Neuronal stem cell (in vitro differentiated cells): ENCODE data around the gene AGPS.

ENCODE experiments used
- DNase-seq: peaks from one replicate; pipeline ENCODE4 v3.0.0-alpha.2; 2013; ENCODE audit warnings: low spot score
- H2AFZ ChIP-seq: one replicate; pipeline ENCODE4 v1.6.1; 2013; ENCODE audit warnings: mild to moderate bottlenecking, low read length, inconsistent platforms
- H2AK5ac ChIP-seq: 2 replicates; pipeline ENCODE4 v1.6.1; 2013; ENCODE audit warnings: low read depth, mild to moderate bottlenecking, inconsistent platforms, low read length, moderate library complexity, mixed read lengths
- H2BK120ac ChIP-seq: 2 replicates; pipeline ENCODE4 v1.6.1; 2013; ENCODE audit warnings: low read depth, mild to moderate bottlenecking, inconsistent platforms, low read length, moderate library complexity, mixed read lengths
- H2BK12ac ChIP-seq: one replicate; pipeline ENCODE4 v1.6.1; 2013; ENCODE audit warnings: low read length, inconsistent platforms
- H2BK15ac ChIP-seq: 2 replicates; pipeline ENCODE4 v1.6.1; 2013; ENCODE audit warnings: mild to moderate bottlenecking, low read length, inconsistent platforms, mixed read lengths
- H2BK5ac ChIP-seq: one replicate; pipeline ENCODE4 v1.6.1; 2013; ENCODE audit warnings: inconsistent platforms, mild to moderate bottlenecking, low read length, moderate library complexity
- H3K14ac ChIP-seq: one replicate; pipeline ENCODE4 v1.6.1; 2013; ENCODE audit warnings: low read length, inconsistent platforms
- H3K18ac ChIP-seq: 2 replicates; pipeline ENCODE4 v1.6.1; 2013; ENCODE audit warnings: low read length, inconsistent platforms
- H3K23ac ChIP-seq: 2 replicates; pipeline ENCODE4 v1.6.1; 2013; ENCODE audit warnings: low read depth, mild to moderate bottlenecking, mixed read lengths, low read length, inconsistent platforms; ENCODE audit not compliant: poor library complexity
- H3K27ac ChIP-seq: replicated peaks from 3 replicates; pipeline ENCODE4 v1.5.1; 2013; ENCODE audit warnings: low read length, inconsistent platforms
- H3K27me3 ChIP-seq, 3 experiments: 2 replicates each; pipeline ENCODE4 v1.6.1; 2013; ENCODE audit warnings: low read length in 3 of 3, mild to moderate bottlenecking in 2 of 3, inconsistent platforms in 1 of 3, low read depth in 1 of 3, mixed read lengths in 1 of 3, moderate library complexity in 1 of 3; ENCODE audit not compliant: control insufficient read depth in 3 of 3, insufficient read depth in 3 of 3
- H3K36me3 ChIP-seq, 2 donors: replicated peaks in 1 of 2; 2 replicates each; pipeline ENCODE4 v1.6.1; 2013; ENCODE audit warnings: low read length in 2 of 2; ENCODE audit not compliant: control insufficient read depth in 2 of 2, insufficient read depth in 2 of 2
- H3K4ac ChIP-seq: 2 replicates; pipeline ENCODE4 v1.6.1; 2013; ENCODE audit warnings: inconsistent platforms, mild to moderate bottlenecking, low read length, moderate library complexity
- H3K4me1 ChIP-seq, 2 donors: 1 replicate in 1 of 2; 2 replicates in 1 of 2; pipeline ENCODE4 v1.6.1; 2013; ENCODE audit warnings: low read length in 2 of 2, low read depth in 1 of 2; ENCODE audit not compliant: control insufficient read depth in 2 of 2, insufficient read depth in 1 of 2
- H3K4me2 ChIP-seq: one replicate; pipeline ENCODE4 v1.6.1; 2013; ENCODE audit warnings: mild to moderate bottlenecking, low read length, inconsistent platforms; ENCODE audit not compliant: insufficient read depth, poor library complexity, severe bottlenecking
- H3K4me3 ChIP-seq, 2 donors: 2 replicates each; pipeline ENCODE4 v1.5.1; 2013; ENCODE audit warnings: low read length in 2 of 2, mild to moderate bottlenecking in 2 of 2, inconsistent platforms in 1 of 2, moderate library complexity in 1 of 2
- H3K79me1 ChIP-seq: one replicate; pipeline ENCODE4 v1.6.1; 2013; ENCODE audit warnings: low read depth, mild to moderate bottlenecking, inconsistent platforms, low read length, moderate library complexity
- H3K9ac ChIP-seq: one replicate; pipeline ENCODE4 v1.6.1; 2013; ENCODE audit warnings: mild to moderate bottlenecking, low read depth, low read length, inconsistent platforms; ENCODE audit not compliant: poor library complexity
- H3K9me3 ChIP-seq, 2 donors: replicated peaks in 1 of 2; 2 replicates each; pipeline versions ENCODE3 to v1.6.1; 2013; ENCODE audit warnings: low read length in 2 of 2, mild to moderate bottlenecking in 2 of 2, inconsistent platforms in 1 of 2, low read depth in 1 of 2, mixed read lengths in 1 of 2, moderate library complexity in 1 of 2; ENCODE audit not compliant: control insufficient read depth in 2 of 2, insufficient read depth in 1 of 2
- H4K8ac ChIP-seq: one replicate; pipeline ENCODE4 v1.6.1; 2013; ENCODE audit warnings: low read depth, mild to moderate bottlenecking, inconsistent platforms, low read length, moderate library complexity
- H4K91ac ChIP-seq: one replicate; pipeline ENCODE4 v1.6.1; 2013; ENCODE audit warnings: low read length, low read depth, mild to moderate bottlenecking, inconsistent platforms; ENCODE audit not compliant: poor library complexity
- WGBS, 2 donors: extraction: QIAGEN DNeasy Blood & Tissue Kit; methylation state at CpG; one replicate each; pipeline ENCODE4 v1.1.7; 2013; ENCODE audit warnings: missing lambda C conversion rate in 2 of 2, mixed read lengths in 1 of 2; ENCODE audit not compliant: insufficient read length in 2 of 2, insufficient replicate concordance in 1 of 2; ENCODE audit errors: extremely low coverage in 2 of 2; 5-methylcytosine and 5-hydroxymethylcytosine counted together

The AGPS gene

GRCh38 chr2:177383935-177384334, 8.6 kb upstream of the AGPS start:
- no peak overlapping the region for H2AFZ ChIP-seq
- DNase-seq = no peak
- H3K27me3 ChIP-seq = no peaks in the 10 kb centered on the region
- H3K18ac ChIP-seq = no peak overlapping the region
- no peak overlapping the region for H3K4ac ChIP-seq
- H3K79me1 ChIP-seq = no peaks in the 10 kb centered on the region
- H3K14ac ChIP-seq = no peak overlapping the region
- no peak overlapping the region for H3K27ac ChIP-seq
- H3K36me3 ChIP-seq = peaks cover 0 to 2% of the 10 kb centered on the region in 2 donors
- H2BK15ac ChIP-seq = no peak overlapping the region
- H3K9me3 ChIP-seq = no peaks in the 10 kb centered on the region
- H4K8ac ChIP-seq = no peak overlapping the region
- no peak overlapping the region for H3K9ac ChIP-seq
- no peak overlapping the region for H2BK5ac ChIP-seq
- no CpG with 5 or more reads among the region's 2 CpGs for WGBS, 2 donors
- peaks cover 0 to 2% of the 10 kb centered on the region in 2 donors for H3K4me1 ChIP-seq
- H2BK12ac ChIP-seq = no peak overlapping the region
- no peak overlapping the region for H2AK5ac ChIP-seq
- no peak overlapping the region for H4K91ac ChIP-seq
- no peak overlapping the region for H3K4me2 ChIP-seq
- no peak overlapping the region for H2BK120ac ChIP-seq
- no peak overlapping the region for H3K4me3 ChIP-seq
- H3K23ac ChIP-seq = no peak overlapping the region

GRCh38 chr2:177385151-177385550, 7.4 kb upstream of the AGPS start:
- Histone ChIP-seq H3K14ac (no peak overlapping the region), H4K8ac (no peak overlapping the region), H3K9me3 (no peaks in the 10 kb centered on the region), H3K23ac (no peak overlapping the region), H4K91ac (no peak overlapping the region), H2AK5ac (no peak overlapping the region), H3K4me2 (no peak overlapping the region), H3K4ac (no peak overlapping the region), H2BK15ac (no peak overlapping the region), H3K18ac (no peak overlapping the region), H3K27ac (no peak overlapping the region), H2AFZ (no peak overlapping the region), H3K4me1 (peaks cover 0 to 2% of the 10 kb centered on the region in 2 donors), H2BK5ac (no peak overlapping the region), H3K36me3 (peaks cover 0 to 2% of the 10 kb centered on the region in 2 donors), H3K9ac (no peak overlapping the region), H3K27me3 (no peaks in the 10 kb centered on the region), H2BK120ac (no peak overlapping the region), H3K79me1 (no peaks in the 10 kb centered on the region), H3K4me3 (no peak overlapping the region), H2BK12ac (no peak overlapping the region)
- DNase-seq = no peak
- no CpG with 5 or more reads among the region's 2 CpGs for WGBS, 2 donors

GRCh38 chr2:177391822-177392372, 676 bp upstream of the AGPS start:
- Histone ChIP-seq H3K79me1 (peaks cover 2% of the 10 kb centered on the region), H3K9me3 (no peaks in the 10 kb centered on the region), H3K23ac (no peak overlapping the region), H3K4me1 (peaks cover 2 to 4% of the 10 kb centered on the region in 2 donors), H2AK5ac (no peak overlapping the region), H3K27ac (no peak overlapping the region), H2BK5ac (no peak overlapping the region), H2BK15ac (no peak overlapping the region), H3K9ac (no peak overlapping the region), H2AFZ (peak overlapping the region; percentile 96), H2BK12ac (no peak overlapping the region), H2BK120ac (no peak overlapping the region), H4K8ac (no peak overlapping the region), H3K27me3 (no peaks in the 10 kb centered on the region), H3K14ac (no peak overlapping the region), H3K4me3 (peak overlapping the region; percentile 67 to 98), H3K18ac (no peak overlapping the region), H3K4ac (no peak overlapping the region), H3K4me2 (peak overlapping the region; percentile 82), H3K36me3 (no peaks in the 10 kb centered on the region), H4K91ac (no peak overlapping the region)
- no CpG with 5 or more reads among the region's 4 CpGs for WGBS, 2 donors
- DNase-seq = no peak

- peak overlapping the region; percentile 97 for H3K9ac ChIP-seq
- H2BK12ac ChIP-seq = no peak overlapping the region
- H2BK5ac ChIP-seq = no peak overlapping the region
- H3K36me3 ChIP-seq = peaks cover 0 to 7% of the 10 kb centered on the region in 2 donors
- H2BK15ac ChIP-seq = no peak overlapping the region
- peak overlapping the region; percentile 67 to 98 for H3K4me3 ChIP-seq
- H3K9me3 ChIP-seq = no peaks in the 10 kb centered on the region
- H2BK120ac ChIP-seq = peak overlapping the region; percentile 87
- peak overlapping the region; percentile 69 for H3K4ac ChIP-seq
- H3K23ac ChIP-seq = peak overlapping the region; percentile 93
- peak overlapping the region; percentile 88 for H2AK5ac ChIP-seq
- WGBS, 2 donors = no CpG with 5 or more reads among the region's 8 CpGs
- no peak for DNase-seq
- H3K18ac ChIP-seq = no peak overlapping the region
- no peak overlapping the region for H3K27ac ChIP-seq
- H2AFZ ChIP-seq = peak overlapping the region; percentile 96
- H3K4me1 ChIP-seq = peaks cover 2 to 4% of the 10 kb centered on the region in 2 donors
- H3K14ac ChIP-seq = peak overlapping the region; percentile 89
- peak overlapping the region; percentile 82 for H3K4me2 ChIP-seq
- H3K27me3 ChIP-seq = no peaks in the 10 kb centered on the region
- no peak overlapping the region for H4K91ac ChIP-seq
- peaks cover 2% of the 10 kb centered on the region for H3K79me1 ChIP-seq
- no peak overlapping the region for H4K8ac ChIP-seq
These were observed 706 bp downstream of the AGPS start for GRCh38 chr2:177393203-177393755.
